ENCODE data around the gene SUV39H1. TPM values are rescaled to one million over a fixed set of nuclear protein-coding genes. Genes with fewer than 3 reads are reported as not detected.

SUV39H1 gene
- total RNA-seq, 1 experiment from 2014 or later = 17.6 TPM

- DNase-seq (ENCODE audit: low read depth in 1 of 2, low spot score in 2 of 2) = no peak
- Histone ChIP-seq H3K27me3 (replicated peaks) (no peaks in the 10 kb centered on the region), H3K27ac (no peak overlapping the region), H3K36me3 (no peaks in the 10 kb centered on the region), H3K4me1 (replicated peaks) (peaks cover under 1% of the 10 kb centered on the region), H3K9me3 (replicated peaks) (no peaks in the 10 kb centered on the region), H3K4me3 (no peak overlapping the region)
These were observed 45.3 kb downstream of the SUV39H1 start for GRCh38 chrX:48741834-48742233.

GRCh38 chrX:48745222-48745621 lies 48.7 kb downstream of the SUV39H1 start:
- H3K9me3 ChIP-seq (replicated peaks) = no peaks in the 10 kb centered on the region
- H3K27ac ChIP-seq = no peak overlapping the region
- no peaks in the 10 kb centered on the region for H3K27me3 ChIP-seq (replicated peaks)
- no peaks in the 10 kb centered on the region for H3K36me3 ChIP-seq
- no peak for DNase-seq (ENCODE audit: low read depth in 1 of 2, low spot score in 2 of 2)
- H3K4me3 ChIP-seq = no peak overlapping the region
- H3K4me1 ChIP-seq (replicated peaks) = no peaks in the 10 kb centered on the region

DNA sequence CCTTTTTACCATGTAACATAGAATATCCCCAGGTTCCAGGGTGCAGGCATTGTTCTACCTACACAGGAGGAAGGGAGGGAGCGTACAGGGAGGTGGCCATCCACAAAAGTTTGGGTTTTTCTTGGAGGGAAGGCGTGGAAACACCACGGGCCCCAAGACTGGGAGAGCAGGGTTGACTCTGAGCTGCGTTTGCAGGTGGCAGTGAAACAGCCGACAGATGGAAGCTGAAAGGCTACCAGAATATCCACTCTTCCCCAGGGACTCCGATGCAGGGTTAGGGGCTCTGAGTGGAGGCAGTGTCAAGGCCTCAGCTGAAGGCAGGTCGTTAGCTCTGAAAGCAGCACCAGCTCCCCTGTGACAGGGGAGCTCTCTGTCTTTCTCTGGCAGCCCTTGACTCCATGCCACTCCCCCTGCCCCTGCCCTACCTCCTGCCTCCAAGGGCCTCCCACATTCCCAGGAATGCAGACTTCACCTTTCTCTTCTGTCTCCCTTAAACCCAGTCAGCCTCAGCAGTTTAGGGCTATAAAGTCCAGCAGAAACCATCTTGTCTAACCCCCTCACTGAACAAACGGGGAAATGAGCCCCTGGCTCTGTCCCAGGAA lies 51.0 kb downstream of the SUV39H1 start:
- H3K36me3 ChIP-seq = no peaks in the 10 kb centered on the region
- no peaks in the 10 kb centered on the region for H3K4me1 ChIP-seq (replicated peaks)
- no peaks in the 10 kb centered on the region for H3K27me3 ChIP-seq (replicated peaks)

DNA sequence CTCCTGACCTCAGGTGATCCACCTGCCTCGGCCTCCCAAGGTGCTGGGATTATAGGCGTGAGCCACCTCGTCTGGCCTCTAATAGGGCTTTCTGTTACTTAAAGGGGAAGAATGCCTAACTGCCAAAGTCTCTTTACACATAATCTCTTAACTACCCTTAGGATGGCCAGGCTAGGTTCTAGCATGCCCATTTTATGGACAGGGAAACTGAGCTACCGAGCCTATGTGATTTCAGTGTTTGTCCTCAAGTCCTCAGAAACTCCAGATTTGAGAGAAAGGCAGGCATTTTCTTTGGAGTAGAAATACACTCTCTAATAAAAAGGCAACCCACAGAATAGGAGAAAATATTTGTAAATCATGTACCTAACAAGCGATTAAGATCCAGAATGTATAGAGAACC lies 52.6 kb downstream of the SUV39H1 start:
- H3K4me1 ChIP-seq (replicated peaks) = no peaks in the 10 kb centered on the region

More for the DNA sequence above, 51.0 kb downstream of the SUV39H1 start:
- no peak overlapping the region for H3K27ac ChIP-seq
- no peak overlapping the region for H3K4me3 ChIP-seq
- DNase-seq (ENCODE audit: low read depth in 1 of 2, low spot score in 2 of 2) = no peak
- no peaks in the 10 kb centered on the region for H3K9me3 ChIP-seq (replicated peaks)

GRCh38 chrX:48751343-48751742 lies 54.8 kb downstream of the SUV39H1 start:
- Histone ChIP-seq H3K36me3 (no peaks in the 10 kb centered on the region), H3K27me3 (replicated peaks) (no peaks in the 10 kb centered on the region), H3K4me1 (replicated peaks) (no peaks in the 10 kb centered on the region), H3K9me3 (replicated peaks) (no peaks in the 10 kb centered on the region), H3K27ac (no peak overlapping the region), H3K4me3 (no peak overlapping the region)
- DNase-seq (ENCODE audit: low read depth in 1 of 2, low spot score in 2 of 2) = no peak

More for the DNA sequence above, 52.6 kb downstream of the SUV39H1 start:
- no peak for DNase-seq (ENCODE audit: low read depth in 1 of 2, low spot score in 2 of 2)
- Histone ChIP-seq H3K36me3 (no peaks in the 10 kb centered on the region), H3K9me3 (replicated peaks) (no peaks in the 10 kb centered on the region), H3K27ac (no peak overlapping the region), H3K27me3 (replicated peaks) (no peaks in the 10 kb centered on the region), H3K4me3 (no peak overlapping the region)

DNA sequence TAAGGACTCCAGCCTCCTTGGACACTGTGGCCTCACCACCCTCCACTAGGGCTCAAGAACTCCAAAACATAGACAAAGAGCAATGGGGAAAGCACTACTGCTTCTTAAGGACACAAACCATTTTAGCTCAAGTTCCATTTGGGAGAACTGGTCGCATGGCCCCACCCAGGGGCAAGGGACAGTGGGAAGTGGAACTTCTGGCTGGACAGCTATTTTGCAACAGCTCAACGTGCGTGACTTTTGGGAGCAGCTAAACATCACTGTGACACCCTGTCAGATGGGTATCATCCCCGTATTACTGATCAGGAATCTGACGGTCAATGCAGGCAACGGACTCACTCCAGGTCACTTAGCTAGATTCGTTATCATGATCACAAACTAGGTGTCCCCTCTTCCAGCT lies 56.0 kb downstream of the SUV39H1 start:
- no peaks in the 10 kb centered on the region for H3K36me3 ChIP-seq
- no peak overlapping the region for H3K4me3 ChIP-seq
- no peaks in the 10 kb centered on the region for H3K4me1 ChIP-seq (replicated peaks)
- no peak for DNase-seq (ENCODE audit: low read depth in 1 of 2, low spot score in 2 of 2)
- no peaks in the 10 kb centered on the region for H3K9me3 ChIP-seq (replicated peaks)
- H3K27ac ChIP-seq = no peak overlapping the region
- no peaks in the 10 kb centered on the region for H3K27me3 ChIP-seq (replicated peaks)

- Histone ChIP-seq H3K4me1 (replicated peaks) (no peaks in the 10 kb centered on the region), H3K27ac (no peak overlapping the region), H3K36me3 (no peaks in the 10 kb centered on the region), H3K27me3 (replicated peaks) (no peaks in the 10 kb centered on the region), H3K4me3 (no peak overlapping the region), H3K9me3 (replicated peaks) (no peaks in the 10 kb centered on the region)
- no peak for DNase-seq (ENCODE audit: low read depth in 1 of 2, low spot score in 2 of 2)
These were observed 57.2 kb downstream of the SUV39H1 start for GRCh38 chrX:48753708-48754228.

DNA sequence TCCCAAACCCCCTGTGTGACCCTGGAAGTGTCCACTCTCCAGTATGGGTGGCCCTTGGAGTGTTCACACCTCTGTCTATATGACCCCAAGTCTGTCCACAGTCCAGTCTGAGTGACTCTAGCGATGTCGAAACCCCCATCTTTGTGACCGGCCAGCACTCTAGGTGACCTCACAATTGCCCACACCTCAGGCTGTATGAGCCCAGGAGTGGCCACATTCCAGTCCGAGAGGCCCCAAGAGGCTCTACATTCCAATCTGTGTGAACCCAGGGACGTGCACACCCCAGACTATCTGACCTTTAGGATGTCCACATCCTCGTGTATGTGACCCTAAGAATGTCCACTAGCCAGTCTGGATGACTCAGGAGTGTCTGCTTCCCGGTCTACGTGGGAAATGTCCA lies 57.7 kb downstream of the SUV39H1 start:
- no peak for DNase-seq (ENCODE audit: low read depth in 1 of 2, low spot score in 2 of 2)
- no peaks in the 10 kb centered on the region for H3K4me1 ChIP-seq (replicated peaks)
- no peaks in the 10 kb centered on the region for H3K36me3 ChIP-seq
- H3K27ac ChIP-seq = no peak overlapping the region
- H3K9me3 ChIP-seq (replicated peaks) = no peaks in the 10 kb centered on the region
- no peak overlapping the region for H3K4me3 ChIP-seq
- H3K27me3 ChIP-seq (replicated peaks) = no peaks in the 10 kb centered on the region

Other genes with a start within 250 kb of the SUV39H1 start
- 0.16 TPM in 1 of 2 replicates, not detected in the other for gene SLC38A5, start 226.5 kb upstream of the SUV39H1 start, total RNA-seq (2014; rRNA removed; shearing (Covaris generic))
- 67.5 and 122 TPM in 2 replicates for gene FTSJ1, start 220.5 kb upstream of the SUV39H1 start, total RNA-seq (2014; rRNA removed; shearing (Covaris generic))
- gene PORCN, start 187.7 kb upstream of the SUV39H1 start, total RNA-seq (2014; rRNA removed; shearing (Covaris generic)) = 13.3 and 25.2 TPM in 2 replicates
- 76.1 and 101 TPM in 2 replicates for gene EBP, start 174.9 kb upstream of the SUV39H1 start, total RNA-seq (2014; rRNA removed; shearing (Covaris generic))
- 6.5 and 24.1 TPM in 2 replicates for gene TBC1D25, start 157.0 kb upstream of the SUV39H1 start, total RNA-seq (2014; rRNA removed; shearing (Covaris generic))
- 228 and 314 TPM in 2 replicates for gene RBM3, start 122.2 kb upstream of the SUV39H1 start, total RNA-seq (2014; rRNA removed; shearing (Covaris generic))
- 64.2 and 113 TPM in 2 replicates for gene WDR13, start 99.2 kb upstream of the SUV39H1 start, total RNA-seq (2014; rRNA removed; shearing (Covaris generic))
- gene WAS, start 12.9 kb upstream of the SUV39H1 start, total RNA-seq (2014; rRNA removed; shearing (Covaris generic)) = not detected in 2 replicates
- not detected in 2 replicates for gene GLOD5, start 65.0 kb downstream of the SUV39H1 start, total RNA-seq (2014; rRNA removed; shearing (Covaris generic))
- gene GATA1, start 89.9 kb downstream of the SUV39H1 start, total RNA-seq (2014; rRNA removed; shearing (Covaris generic)) = not detected in 2 replicates
- 47.9 and 77.7 TPM in 2 replicates for gene HDAC6, start 105.3 kb downstream of the SUV39H1 start, total RNA-seq (2014; rRNA removed; shearing (Covaris generic))
- gene ERAS, start 129.8 kb downstream of the SUV39H1 start, total RNA-seq (2014; rRNA removed; shearing (Covaris generic)) = not detected in 2 replicates
- gene PCSK1N, start 138.9 kb downstream of the SUV39H1 start, total RNA-seq (2014; rRNA removed; shearing (Covaris generic)) = 2.7 and 3.2 TPM in 2 replicates
- gene TIMM17B, start 201.0 kb downstream of the SUV39H1 start, total RNA-seq (2014; rRNA removed; shearing (Covaris generic)) = 66.4 and 72.2 TPM in 2 replicates
- gene PQBP1, start 201.2 kb downstream of the SUV39H1 start, total RNA-seq (2014; rRNA removed; shearing (Covaris generic)) = 74.5 and 82.7 TPM in 2 replicates
- 22.7 and 32.6 TPM in 2 replicates for gene SLC35A2, start 214.9 kb downstream of the SUV39H1 start, total RNA-seq (2014; rRNA removed; shearing (Covaris generic))
- gene PIM2, start 222.3 kb downstream of the SUV39H1 start, total RNA-seq (2014; rRNA removed; shearing (Covaris generic)) = 8.0 and 10.8 TPM in 2 replicates

Data from SJSA1 (cell line).